GM21737 (cell line): ENCODE results near the gene RSU1.

ENCODE experiments used
- ATAC-seq: cut with Tn5 transposase; IDR thresholded peaks from one replicate; pipeline ENCODE4 v1.9.1; 2021; ENCODE audit warnings: mild to moderate bottlenecking, moderate library complexity; ENCODE audit not compliant: unreplicated experiment

The RSU1 gene

GRCh38 chr10:16822726-16823360 lies 5.6 kb upstream of the RSU1 start:
- ATAC-seq, result no peak

- ATAC-seq, result no peak
These were observed 4.8 kb upstream of the RSU1 start for GRCh38 chr10:16822027-16822426.

DNA sequence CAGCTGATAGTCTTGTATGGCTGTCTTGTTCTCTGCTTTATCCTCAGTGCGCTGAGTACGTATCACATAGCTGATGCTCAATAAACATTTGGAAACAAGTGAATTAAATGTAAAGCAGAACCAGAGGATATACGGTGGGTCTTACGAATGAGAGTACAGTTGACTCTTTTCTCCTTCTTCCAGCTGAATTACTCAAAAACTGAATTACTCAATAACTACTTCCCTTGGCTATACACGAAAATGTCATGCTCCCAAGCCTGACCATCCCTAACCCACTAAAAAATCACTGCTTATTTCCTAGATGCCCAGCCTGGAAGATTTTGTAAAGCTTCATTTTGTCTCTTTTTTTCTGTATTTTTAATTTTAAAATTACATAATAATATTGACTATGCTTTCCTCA lies 3.2 kb upstream of the RSU1 start:
- no peak for ATAC-seq

- ATAC-seq, result no peak
These were observed 2.8 kb upstream of the RSU1 start for GRCh38 chr10:16820018-16820417.

DNA sequence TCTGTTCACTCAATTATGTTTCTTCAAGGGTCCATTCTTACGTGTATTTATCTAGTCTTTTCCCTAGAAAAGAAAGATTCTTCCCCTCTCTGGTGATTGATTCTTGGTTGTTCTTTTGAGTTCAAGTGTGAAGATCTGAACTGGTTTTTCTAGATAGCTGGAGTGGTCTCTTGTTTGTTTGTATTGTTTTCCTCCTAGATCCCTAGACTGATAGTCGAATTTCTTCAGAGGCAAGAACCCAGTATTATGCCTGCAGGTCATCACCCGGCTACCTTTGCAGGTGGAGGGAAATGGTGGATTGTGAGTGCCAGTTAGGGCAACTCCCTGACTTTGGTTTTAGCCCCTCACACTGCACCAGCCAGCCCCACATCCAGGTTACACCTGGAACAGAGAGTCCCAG lies 2.2 kb upstream of the RSU1 start:
- no peak for ATAC-seq

DNA sequence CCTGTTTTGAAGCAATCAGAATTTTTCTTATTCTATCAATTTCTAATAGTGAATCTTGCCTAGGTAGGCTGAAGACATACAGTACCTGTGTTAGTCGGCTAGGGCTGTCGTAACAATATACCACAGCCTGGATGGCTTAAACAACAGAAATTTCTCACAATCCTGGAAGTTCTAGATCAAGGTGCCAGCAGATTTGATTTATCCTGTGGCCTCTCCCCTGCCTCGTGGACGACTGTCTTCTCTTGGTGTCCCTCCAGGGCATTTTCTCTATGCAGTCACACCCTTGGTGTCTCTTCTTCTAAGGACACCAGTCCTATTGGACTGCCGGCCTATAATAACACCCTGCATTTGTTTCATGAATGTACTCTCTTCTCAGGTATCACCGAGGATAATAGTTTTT lies 1.8 kb upstream of the RSU1 start:
- ATAC-seq, result no peak

- ATAC-seq, result no peak
These were observed 447 bp downstream of the RSU1 start for GRCh38 chr10:16816830-16817124.

DNA sequence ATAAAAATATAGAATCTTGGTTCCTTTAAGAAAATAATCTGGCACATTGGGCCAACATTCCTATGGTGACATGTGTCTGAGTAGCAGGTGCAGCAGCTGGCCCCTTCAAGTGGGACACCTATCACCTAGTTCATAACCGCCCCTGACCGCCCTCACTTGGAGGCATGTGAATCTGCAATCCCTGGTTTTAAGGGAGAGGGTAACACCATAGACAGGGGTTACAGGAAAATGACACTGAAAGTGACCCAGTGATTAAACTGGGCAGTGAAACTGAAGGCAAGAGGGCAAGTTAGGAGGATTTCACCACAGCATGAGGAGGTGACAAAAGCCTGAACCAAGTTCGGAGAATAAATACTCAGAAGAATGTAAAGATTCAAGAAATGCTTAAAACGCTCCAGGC lies 1.1 kb downstream of the RSU1 start:
- ATAC-seq, result no peak

- no peak for ATAC-seq
These were observed 3.2 kb downstream of the RSU1 start for GRCh38 chr10:16814012-16814411.

- no peak for ATAC-seq
These were observed 4.5 kb downstream of the RSU1 start for GRCh38 chr10:16812676-16813075.

DNA sequence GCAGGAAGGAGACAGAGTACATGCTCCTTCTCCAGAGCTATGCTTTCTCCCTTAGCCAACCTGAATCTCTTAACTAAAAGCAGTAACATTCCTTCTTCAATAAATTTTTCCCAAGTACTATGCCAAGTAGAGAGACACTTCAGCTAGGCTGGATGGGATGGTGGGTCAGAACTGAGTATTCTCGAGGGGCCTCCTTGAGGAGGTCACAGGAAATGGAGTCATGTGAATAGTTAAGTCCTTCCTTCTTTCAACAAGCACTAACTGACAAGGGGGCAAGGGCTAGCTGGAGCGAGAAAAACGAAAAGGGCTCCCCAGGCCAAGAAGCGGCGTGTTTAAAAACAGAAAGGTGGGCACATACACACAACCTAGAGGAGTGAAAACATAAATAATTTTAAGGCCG lies 5.5 kb downstream of the RSU1 start:
- no peak for ATAC-seq

GRCh38 chr10:16811292-16811691 lies 5.9 kb downstream of the RSU1 start:
- no peak for ATAC-seq

- peak; percentile 66 for ATAC-seq
These were observed 8.0 kb downstream of the RSU1 start for GRCh38 chr10:16809074-16809718.

GRCh38 chr10:16804123-16804522 lies 13.1 kb downstream of the RSU1 start:
- no peak for ATAC-seq

DNA sequence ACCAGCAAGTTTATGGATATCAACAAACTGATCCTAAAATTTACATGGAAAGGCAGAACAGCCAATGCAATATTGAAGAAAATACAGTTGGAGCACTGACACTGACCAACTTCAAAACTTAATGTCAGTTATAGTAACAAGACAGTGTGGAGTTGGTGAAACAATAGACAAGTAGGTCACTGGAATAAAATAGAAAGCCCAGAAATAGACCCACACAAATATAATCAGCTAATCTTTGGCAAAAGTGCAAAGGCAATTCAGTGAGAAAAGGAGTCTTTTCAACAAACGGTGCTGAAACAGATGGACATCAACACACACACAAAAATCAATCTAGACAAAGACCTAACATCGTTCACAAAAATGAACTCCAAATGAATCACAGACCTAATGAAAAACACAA lies 13.8 kb downstream of the RSU1 start:
- ATAC-seq, result no peak

DNA sequence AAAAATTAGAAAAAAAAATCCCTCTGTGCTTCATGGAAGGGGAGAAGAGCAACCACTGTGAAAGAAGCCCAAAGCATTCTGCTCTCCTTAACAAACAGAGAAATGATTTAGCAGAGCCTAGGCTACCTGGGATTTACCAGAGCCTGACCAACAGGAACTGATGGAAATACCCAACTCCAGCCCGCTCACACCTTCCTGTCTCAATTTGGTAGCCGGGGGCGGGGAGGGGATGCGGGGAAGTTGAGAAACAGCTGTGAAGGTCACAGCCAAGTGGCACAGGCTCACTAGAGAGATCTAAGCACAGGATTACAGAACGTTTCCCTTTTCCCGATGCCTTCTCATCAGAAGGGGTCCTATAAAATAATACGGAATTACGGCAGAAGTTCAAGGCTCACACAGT lies 17.6 kb downstream of the RSU1 start:
- peak; percentile 68 for ATAC-seq

GRCh38 chr10:16798571-16798970 lies 18.7 kb downstream of the RSU1 start:
- no peak for ATAC-seq

- ATAC-seq, result no peak
These were observed 21.7 kb downstream of the RSU1 start for GRCh38 chr10:16795410-16796073.

GRCh38 chr10:16794005-16794404 lies 23.2 kb downstream of the RSU1 start:
- no peak for ATAC-seq

DNA sequence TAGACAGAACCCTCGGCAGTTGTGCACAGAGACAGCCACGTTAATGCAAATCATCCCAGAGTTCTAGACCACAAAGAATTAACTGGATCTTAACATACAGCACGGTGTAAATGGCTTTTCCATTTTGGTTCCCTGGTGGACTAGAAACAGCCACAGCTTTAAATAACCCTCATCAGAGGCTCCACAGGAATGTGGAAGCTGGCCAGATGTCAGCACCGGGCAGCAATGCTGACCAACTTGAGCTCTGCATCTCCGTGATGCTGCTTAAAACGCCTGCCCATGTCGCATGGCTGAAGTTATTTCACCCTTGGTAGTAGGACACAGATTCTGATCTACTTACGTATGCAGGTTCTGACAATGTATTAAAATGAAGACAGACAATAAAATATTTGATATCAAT lies 24.5 kb downstream of the RSU1 start:
- no peak for ATAC-seq

DNA sequence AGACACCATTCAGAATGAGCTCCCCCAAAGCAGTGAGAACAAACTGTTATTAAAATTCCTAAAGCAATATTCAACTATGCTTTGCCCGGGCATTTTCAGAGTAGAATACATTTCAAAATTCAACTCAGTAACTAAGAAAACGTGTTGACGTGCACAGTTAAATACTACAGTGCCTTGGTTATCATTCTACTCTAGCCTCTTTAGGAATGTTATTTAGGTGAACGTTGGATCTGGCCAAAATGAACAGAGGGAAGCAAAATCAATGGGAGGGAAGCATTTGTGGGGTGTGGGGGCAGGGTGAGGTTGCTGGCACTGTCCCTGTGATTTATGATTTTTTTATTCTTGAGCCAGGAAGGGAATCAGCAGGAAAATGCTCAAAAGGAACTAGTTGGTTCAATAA lies 27.5 kb downstream of the RSU1 start:
- ATAC-seq, result no peak

- no peak for ATAC-seq
These were observed 28.0 kb downstream of the RSU1 start for GRCh38 chr10:16789261-16789660.

- ATAC-seq, result no peak
These were observed 28.4 kb downstream of the RSU1 start for GRCh38 chr10:16788778-16789177.
